Stimulated activated CD4-positive, alpha-beta T cell treated with anti-CD3 and anti-CD28 coated beads, TNF-alpha, amount 100 ng/mL, for 4 hours (primary cell): ENCODE measurements around the gene SPOCK1.

ENCODE experiments used
- DNase-seq, 3 experiments: peaks; one replicate each; pipeline ENCODE4 v3.0.0-alpha.2; 2020; ENCODE audit warnings: low read depth in 3 of 3

SPOCK1 gene

GRCh38 chr5:137329586-137330296, 169.4 kb downstream of the SPOCK1 start:
- no peak for DNase-seq

- DNase-seq: no peak
Observed at GRCh38 chr5:137328991-137329390, 170.1 kb downstream of the SPOCK1 start.

GRCh38 chr5:137328463-137328862, 170.7 kb downstream of the SPOCK1 start:
- no peak for DNase-seq

- DNase-seq: no peak
Observed at GRCh38 chr5:137325721-137326120, 173.4 kb downstream of the SPOCK1 start.

GRCh38 chr5:137320056-137321045, 178.8 kb downstream of the SPOCK1 start:
- no peak for DNase-seq

- no peak for DNase-seq
Observed at GRCh38 chr5:137318027-137318426, 181.1 kb downstream of the SPOCK1 start.

GRCh38 chr5:137316346-137316736, 182.8 kb downstream of the SPOCK1 start:
- no peak for DNase-seq

GRCh38 chr5:137315534-137316345, 183.4 kb downstream of the SPOCK1 start:
- no peak for DNase-seq

- no peak for DNase-seq
Observed at GRCh38 chr5:137315109-137315508, 184.0 kb downstream of the SPOCK1 start.

GRCh38 chr5:137313526-137314175, 185.5 kb downstream of the SPOCK1 start:
- DNase-seq: no peak

GRCh38 chr5:137312011-137312410, 187.1 kb downstream of the SPOCK1 start:
- no peak for DNase-seq

GRCh38 chr5:137310051-137310730, 188.9 kb downstream of the SPOCK1 start:
- no peak for DNase-seq

GRCh38 chr5:137309290-137309689, 189.8 kb downstream of the SPOCK1 start:
- DNase-seq: no peak

GRCh38 chr5:137308311-137308710, 190.8 kb downstream of the SPOCK1 start:
- no peak for DNase-seq

- no peak for DNase-seq
Observed at GRCh38 chr5:137306903-137307302, 192.2 kb downstream of the SPOCK1 start.

- DNase-seq: no peak
Observed at GRCh38 chr5:137305971-137306602, 193.0 kb downstream of the SPOCK1 start.

- no peak for DNase-seq
Observed at GRCh38 chr5:137304226-137304874, 194.8 kb downstream of the SPOCK1 start.

GRCh38 chr5:137303509-137303908, 195.6 kb downstream of the SPOCK1 start:
- DNase-seq: no peak

GRCh38 chr5:137300411-137301240, 198.5 kb downstream of the SPOCK1 start:
- no peak for DNase-seq
